ENCODE measurements around the gene ZBTB16. TPM values are rescaled to one million over a fixed set of nuclear protein-coding genes. Genes with fewer than 3 reads are reported as not detected.

ZBTB16 gene
- total RNA-seq, 1 donor from 2014 or later: 21.9 TPM

- Mint-ChIP-seq H3K9me3 (ENCODE audit: low read depth) (no peaks in the 10 kb centered on the region), H3K4me1 (ENCODE audit: low read depth) (peaks cover 22% of the 10 kb centered on the region), H3K27ac (ENCODE audit: unreplicated experiment) (no peak overlapping the region), H3K4me3 (ENCODE audit: unreplicated experiment) (no peak overlapping the region), H3K36me3 (ENCODE audit: low read depth) (peaks cover 51% of the 10 kb centered on the region), H3K27me3 (ENCODE audit: low read depth) (peaks cover 15% of the 10 kb centered on the region)
- DNase-seq (ENCODE audit: low spot score): no peak
- TF ChIP-seq CTCF (IDR thresholded peaks at IDR 0.05): no peak
These were observed 8.8 kb downstream of the ZBTB16 start for GRCh38 chr11:114068327-114068726.

GRCh38 chr11:114070464-114071139 is 11.1 kb downstream of the ZBTB16 start:
- Mint-ChIP-seq H3K9me3 (ENCODE audit: low read depth) (no peaks in the 10 kb centered on the region), H3K27ac (ENCODE audit: unreplicated experiment) (no peak overlapping the region), H3K27me3 (ENCODE audit: low read depth) (peaks cover 22% of the 10 kb centered on the region), H3K36me3 (ENCODE audit: low read depth) (peaks cover 39% of the 10 kb centered on the region), H3K4me3 (ENCODE audit: unreplicated experiment) (no peak overlapping the region), H3K4me1 (ENCODE audit: low read depth) (peaks cover 27% of the 10 kb centered on the region)
- no peak for DNase-seq (ENCODE audit: low spot score)
- no peak for TF ChIP-seq CTCF (IDR thresholded peaks at IDR 0.05)

- H3K9me3 Mint-ChIP-seq (ENCODE audit: low read depth): no peaks in the 10 kb centered on the region
- peaks cover 22% of the 10 kb centered on the region for H3K27me3 Mint-ChIP-seq (ENCODE audit: low read depth)
- no peak for DNase-seq (ENCODE audit: low spot score)
- peaks cover 37% of the 10 kb centered on the region for H3K36me3 Mint-ChIP-seq (ENCODE audit: low read depth)
- peaks cover 44% of the 10 kb centered on the region for H3K4me1 Mint-ChIP-seq (ENCODE audit: low read depth)
- no peak overlapping the region for H3K4me3 Mint-ChIP-seq (ENCODE audit: unreplicated experiment)
- no peak overlapping the region for H3K27ac Mint-ChIP-seq (ENCODE audit: unreplicated experiment)
- TF ChIP-seq CTCF (IDR thresholded peaks at IDR 0.05): no peak
These were observed 13.7 kb downstream of the ZBTB16 start for GRCh38 chr11:114073007-114073827.

- Mint-ChIP-seq H3K27ac (ENCODE audit: unreplicated experiment) (no peak overlapping the region), H3K9me3 (ENCODE audit: low read depth) (no peaks in the 10 kb centered on the region)
These were observed 14.4 kb downstream of the ZBTB16 start for GRCh38 chr11:114073828-114074381.

More at GRCh38 chr11:114073828-114074381, 14.4 kb downstream of the ZBTB16 start:
- Mint-ChIP-seq H3K4me3 (ENCODE audit: unreplicated experiment) (no peak overlapping the region), H3K27me3 (ENCODE audit: low read depth) (peaks cover 20% of the 10 kb centered on the region), H3K36me3 (ENCODE audit: low read depth) (peaks cover 37% of the 10 kb centered on the region), H3K4me1 (ENCODE audit: low read depth) (peaks cover 50% of the 10 kb centered on the region)
- TF ChIP-seq CTCF (IDR thresholded peaks at IDR 0.05): no peak
- DNase-seq (ENCODE audit: low spot score): no peak
